ENCODE measurements around the gene CAMKMT.

GRCh38 chr2:44768438-44769236 is 406.9 kb downstream of the CAMKMT start:
- TF ChIP-seq CTCF (conservative IDR thresholded peaks at IDR 0.05; ENCODE audit: low read depth, low read length): no peak
- no peak for TF ChIP-seq EZH2 (IDR thresholded peaks at IDR 0.05; ENCODE audit: low read length, unreplicated experiment)
- TF ChIP-seq EZH2phosphoT487 (IDR thresholded peaks at IDR 0.05; ENCODE audit: borderline replicate concordance, low read length): no peak

Data from PC-3 (cell line).